Measurements from ENCODE around the gene SCFD1. TPM values are rescaled to one million over a fixed set of nuclear protein-coding genes. Genes with fewer than 3 reads are reported as not detected.

The SCFD1 gene
- total and polyA plus RNA-seq, 10 of the 15 experiments (the other 5 are each of a cell fraction or from before 2014, with no cell fraction given): 61.5 to 98.4 (median 82.5) TPM

DNA sequence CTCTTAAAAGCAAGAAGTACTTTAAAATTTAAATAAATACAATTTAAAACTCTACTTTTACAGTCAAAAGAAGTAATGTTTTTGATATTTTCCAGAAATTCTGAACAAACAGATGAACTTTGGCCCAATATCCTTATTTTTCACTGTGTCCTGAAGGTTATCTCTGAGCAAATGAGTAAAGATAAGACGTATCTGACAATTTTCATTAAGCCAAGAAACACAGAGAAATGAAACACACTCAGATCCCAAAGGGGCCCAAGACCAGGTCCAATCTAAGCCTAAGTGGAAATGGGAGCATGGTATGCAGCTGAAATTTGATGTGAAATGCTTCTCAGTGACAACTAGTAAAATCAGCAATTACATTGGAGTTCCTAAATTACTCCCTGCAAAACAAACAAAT, 146.7 kb downstream of the SCFD1 start (continued):
- TF ChIP-seq, protein P1, sequence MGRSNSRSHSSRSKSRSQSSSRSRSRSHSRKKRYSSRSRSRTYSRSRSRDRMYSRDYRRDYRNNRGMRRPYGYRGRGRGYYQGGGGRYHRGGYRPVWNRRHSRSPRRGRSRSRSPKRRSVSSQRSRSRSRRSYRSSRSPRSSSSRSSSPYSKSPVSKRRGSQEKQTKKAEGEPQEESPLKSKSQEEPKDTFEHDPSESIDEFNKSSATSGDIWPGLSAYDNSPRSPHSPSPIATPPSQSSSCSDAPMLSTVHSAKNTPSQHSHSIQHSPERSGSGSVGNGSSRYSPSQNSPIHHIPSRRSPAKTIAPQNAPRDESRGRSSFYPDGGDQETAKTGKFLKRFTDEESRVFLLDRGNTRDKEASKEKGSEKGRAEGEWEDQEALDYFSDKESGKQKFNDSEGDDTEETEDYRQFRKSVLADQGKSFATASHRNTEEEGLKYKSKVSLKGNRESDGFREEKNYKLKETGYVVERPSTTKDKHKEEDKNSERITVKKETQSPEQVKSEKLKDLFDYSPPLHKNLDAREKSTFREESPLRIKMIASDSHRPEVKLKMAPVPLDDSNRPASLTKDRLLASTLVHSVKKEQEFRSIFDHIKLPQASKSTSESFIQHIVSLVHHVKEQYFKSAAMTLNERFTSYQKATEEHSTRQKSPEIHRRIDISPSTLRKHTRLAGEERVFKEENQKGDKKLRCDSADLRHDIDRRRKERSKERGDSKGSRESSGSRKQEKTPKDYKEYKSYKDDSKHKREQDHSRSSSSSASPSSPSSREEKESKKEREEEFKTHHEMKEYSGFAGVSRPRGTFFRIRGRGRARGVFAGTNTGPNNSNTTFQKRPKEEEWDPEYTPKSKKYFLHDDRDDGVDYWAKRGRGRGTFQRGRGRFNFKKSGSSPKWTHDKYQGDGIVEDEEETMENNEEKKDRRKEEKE (IDR thresholded peaks at IDR 0.05): no peak
- TF ChIP-seq HDGF (IDR thresholded peaks at IDR 0.05) (no peak), SMC3 (IDR thresholded peaks at IDR 0.05; ENCODE audit: borderline replicate concordance, low read length) (no peak), YBX1 (IDR thresholded peaks at IDR 0.05) (no peak), ZNF207 (IDR thresholded peaks at IDR 0.05; ENCODE audit: borderline replicate concordance) (no peak), SUZ12 (IDR thresholded peaks at IDR 0.05; ENCODE audit: unreplicated experiment) (no peak), CHD1 (IDR thresholded peaks at IDR 0.05; ENCODE audit: low read depth, low read length) (no peak)
- TF ChIP-seq, protein P2, sequence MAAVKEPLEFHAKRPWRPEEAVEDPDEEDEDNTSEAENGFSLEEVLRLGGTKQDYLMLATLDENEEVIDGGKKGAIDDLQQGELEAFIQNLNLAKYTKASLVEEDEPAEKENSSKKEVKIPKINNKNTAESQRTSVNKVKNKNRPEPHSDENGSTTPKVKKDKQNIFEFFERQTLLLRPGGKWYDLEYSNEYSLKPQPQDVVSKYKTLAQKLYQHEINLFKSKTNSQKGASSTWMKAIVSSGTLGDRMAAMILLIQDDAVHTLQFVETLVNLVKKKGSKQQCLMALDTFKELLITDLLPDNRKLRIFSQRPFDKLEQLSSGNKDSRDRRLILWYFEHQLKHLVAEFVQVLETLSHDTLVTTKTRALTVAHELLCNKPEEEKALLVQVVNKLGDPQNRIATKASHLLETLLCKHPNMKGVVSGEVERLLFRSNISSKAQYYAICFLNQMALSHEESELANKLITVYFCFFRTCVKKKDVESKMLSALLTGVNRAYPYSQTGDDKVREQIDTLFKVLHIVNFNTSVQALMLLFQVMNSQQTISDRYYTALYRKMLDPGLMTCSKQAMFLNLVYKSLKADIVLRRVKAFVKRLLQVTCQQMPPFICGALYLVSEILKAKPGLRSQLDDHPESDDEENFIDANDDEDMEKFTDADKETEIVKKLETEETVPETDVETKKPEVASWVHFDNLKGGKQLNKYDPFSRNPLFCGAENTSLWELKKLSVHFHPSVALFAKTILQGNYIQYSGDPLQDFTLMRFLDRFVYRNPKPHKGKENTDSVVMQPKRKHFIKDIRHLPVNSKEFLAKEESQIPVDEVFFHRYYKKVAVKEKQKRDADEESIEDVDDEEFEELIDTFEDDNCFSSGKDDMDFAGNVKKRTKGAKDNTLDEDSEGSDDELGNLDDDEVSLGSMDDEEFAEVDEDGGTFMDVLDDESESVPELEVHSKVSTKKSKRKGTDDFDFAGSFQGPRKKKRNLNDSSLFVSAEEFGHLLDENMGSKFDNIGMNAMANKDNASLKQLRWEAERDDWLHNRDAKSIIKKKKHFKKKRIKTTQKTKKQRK (IDR thresholded peaks at IDR 0.05; ENCODE audit: low read depth, low read length): no peak
- TF ChIP-seq, protein P3, sequence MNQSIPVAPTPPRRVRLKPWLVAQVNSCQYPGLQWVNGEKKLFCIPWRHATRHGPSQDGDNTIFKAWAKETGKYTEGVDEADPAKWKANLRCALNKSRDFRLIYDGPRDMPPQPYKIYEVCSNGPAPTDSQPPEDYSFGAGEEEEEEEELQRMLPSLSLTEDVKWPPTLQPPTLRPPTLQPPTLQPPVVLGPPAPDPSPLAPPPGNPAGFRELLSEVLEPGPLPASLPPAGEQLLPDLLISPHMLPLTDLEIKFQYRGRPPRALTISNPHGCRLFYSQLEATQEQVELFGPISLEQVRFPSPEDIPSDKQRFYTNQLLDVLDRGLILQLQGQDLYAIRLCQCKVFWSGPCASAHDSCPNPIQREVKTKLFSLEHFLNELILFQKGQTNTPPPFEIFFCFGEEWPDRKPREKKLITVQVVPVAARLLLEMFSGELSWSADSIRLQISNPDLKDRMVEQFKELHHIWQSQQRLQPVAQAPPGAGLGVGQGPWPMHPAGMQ (IDR thresholded peaks at IDR 0.05; ENCODE audit: borderline replicate concordance): no peak
- TF ChIP-seq, protein P4, sequence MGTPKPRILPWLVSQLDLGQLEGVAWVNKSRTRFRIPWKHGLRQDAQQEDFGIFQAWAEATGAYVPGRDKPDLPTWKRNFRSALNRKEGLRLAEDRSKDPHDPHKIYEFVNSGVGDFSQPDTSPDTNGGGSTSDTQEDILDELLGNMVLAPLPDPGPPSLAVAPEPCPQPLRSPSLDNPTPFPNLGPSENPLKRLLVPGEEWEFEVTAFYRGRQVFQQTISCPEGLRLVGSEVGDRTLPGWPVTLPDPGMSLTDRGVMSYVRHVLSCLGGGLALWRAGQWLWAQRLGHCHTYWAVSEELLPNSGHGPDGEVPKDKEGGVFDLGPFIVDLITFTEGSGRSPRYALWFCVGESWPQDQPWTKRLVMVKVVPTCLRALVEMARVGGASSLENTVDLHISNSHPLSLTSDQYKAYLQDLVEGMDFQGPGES (IDR thresholded peaks at IDR 0.05): no peak
- TF ChIP-seq, protein P5, sequence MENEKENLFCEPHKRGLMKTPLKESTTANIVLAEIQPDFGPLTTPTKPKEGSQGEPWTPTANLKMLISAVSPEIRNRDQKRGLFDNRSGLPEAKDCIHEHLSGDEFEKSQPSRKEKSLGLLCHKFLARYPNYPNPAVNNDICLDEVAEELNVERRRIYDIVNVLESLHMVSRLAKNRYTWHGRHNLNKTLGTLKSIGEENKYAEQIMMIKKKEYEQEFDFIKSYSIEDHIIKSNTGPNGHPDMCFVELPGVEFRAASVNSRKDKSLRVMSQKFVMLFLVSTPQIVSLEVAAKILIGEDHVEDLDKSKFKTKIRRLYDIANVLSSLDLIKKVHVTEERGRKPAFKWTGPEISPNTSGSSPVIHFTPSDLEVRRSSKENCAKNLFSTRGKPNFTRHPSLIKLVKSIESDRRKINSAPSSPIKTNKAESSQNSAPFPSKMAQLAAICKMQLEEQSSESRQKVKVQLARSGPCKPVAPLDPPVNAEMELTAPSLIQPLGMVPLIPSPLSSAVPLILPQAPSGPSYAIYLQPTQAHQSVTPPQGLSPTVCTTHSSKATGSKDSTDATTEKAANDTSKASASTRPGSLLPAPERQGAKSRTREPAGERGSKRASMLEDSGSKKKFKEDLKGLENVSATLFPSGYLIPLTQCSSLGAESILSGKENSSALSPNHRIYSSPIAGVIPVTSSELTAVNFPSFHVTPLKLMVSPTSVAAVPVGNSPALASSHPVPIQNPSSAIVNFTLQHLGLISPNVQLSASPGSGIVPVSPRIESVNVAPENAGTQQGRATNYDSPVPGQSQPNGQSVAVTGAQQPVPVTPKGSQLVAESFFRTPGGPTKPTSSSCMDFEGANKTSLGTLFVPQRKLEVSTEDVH (IDR thresholded peaks at IDR 0.05; ENCODE audit: low read depth, partially characterized antibody): no peak
